Body of pancreas (tissue), 4 donors: ENCODE data around the gene UBALD2. TPM values are rescaled to one million over a fixed set of nuclear protein-coding genes. Genes with fewer than 3 reads are reported as not detected.

ENCODE experiments used
- ATAC-seq: fragments of 150-250 bp; one replicate; pipeline ENCODE4 v1.9.1; 2016
- DNase-seq, 4 donors: peaks; one replicate each; pipeline ENCODE4 v3.0.0-alpha.2; 2019
- H3K27ac ChIP-seq, 4 donors: fragments of 200-600 bp; sonication (generic); 1 replicate in 3 of 4; 2 replicates in 1 of 4; pipeline versions ENCODE4 v1.5.1 to v1.6.1; 2016 to 2019; ENCODE audit warnings: mild to moderate bottlenecking in 1 of 4, mixed read lengths in 1 of 4, moderate library complexity in 1 of 4
- H3K27me3 ChIP-seq, 2 donors: fragments of 200-600 bp; sonication (generic); one replicate each; pipeline ENCODE4 v1.6.0; 2016; ENCODE audit warnings: mild to moderate bottlenecking in 1 of 2
- H3K36me3 ChIP-seq, 2 donors: fragments of 200-600 bp; sonication (generic); replicated peaks in 1 of 2; 2 replicates each; pipeline ENCODE4 v1.5.1; 2016; ENCODE audit warnings: low read depth in 2 of 2; ENCODE audit not compliant: insufficient read depth in 1 of 2
- H3K4me1 ChIP-seq: fragments of 200-600 bp; sonication (generic); one replicate; pipeline ENCODE4 v1.6.0; 2016
- H3K4me3 ChIP-seq, 2 donors: fragments of 200-600 bp; sonication (generic); 1 replicate in 1 of 2; 2 replicates in 1 of 2; pipeline ENCODE4 v1.5.1; 2016 to 2019
- H3K9me3 ChIP-seq, 3 donors: fragments of 200-600 bp; sonication (generic); 1 replicate in 2 of 3; 2 replicates in 1 of 3; pipeline ENCODE4 v1.5.1; 2016
- CTCF ChIP-seq, 7 experiments: fragments of 450-650 bp in 4 of 7; fragments of 200-600 bp in 3 of 7; sonication (generic) in 3 of 7; IDR thresholded peaks; one replicate each; pipeline ENCODE4 v1.5.1; 2016 to 2019; ENCODE audit warnings: antibody characterized with exemption in 7 of 7
- POLR2A ChIP-seq, 3 donors: fragments of 450-650 bp; IDR thresholded peaks; one replicate each; pipeline ENCODE4 v1.6.1; 2016; ENCODE audit warnings: antibody characterized with exemption in 3 of 3, mild to moderate bottlenecking in 2 of 3
- WGBS, 2 donors: methylation state at CpG; one replicate each; pipeline ENCODE4 v1.1.5; 2017; 5-methylcytosine and 5-hydroxymethylcytosine counted together
- intact Hi-C: fragments of 100-400 bp; cut with DNase I; formaldehyde crosslinking; loops from one replicate; pipeline ENCODE4 v1.15.1; 2023
- total RNA-seq, 2 donors: library from RNA; depleted of rRNA; stranded (reverse); fragments of >200 nt; gene quantifications; one replicate each; pipeline ENCODE4 v1.1.0, GENCODE V29; 2016

The UBALD2 gene
- total RNA-seq, 2 donors from 2014 or later, result 4.2 to 7.3 TPM

GRCh38 chr17:76237859-76238313 lies 27.3 kb upstream of the UBALD2 start:
- no peak for ATAC-seq
- TF ChIP-seq CTCF (IDR thresholded peaks at IDR 0.05), result no peak
- no peak for TF ChIP-seq POLR2A (IDR thresholded peaks at IDR 0.05)
- Histone ChIP-seq H3K4me3 (no peak overlapping the region), H3K4me1 (peaks cover 21% of the 10 kb centered on the region), H3K9me3 (no peaks in the 10 kb centered on the region), H3K27ac (no peak overlapping the region), H3K36me3 (no peaks in the 10 kb centered on the region), H3K27me3 (no peaks in the 10 kb centered on the region)
- 70% methylated on average over 7 of the region's 7 CpGs for WGBS, 2 donors
- intact Hi-C loops, result no loop called here
- DNase-seq, result no peak

GRCh38 chr17:76238847-76239537 lies 26.2 kb upstream of the UBALD2 start:
- DNase-seq (no peak), ATAC-seq (no peak)
- 66 to 69% methylated on average over 11 of the region's 11 CpGs for WGBS, 2 donors
- peaks cover 31% of the 10 kb centered on the region for H3K4me1 ChIP-seq
- H3K36me3 ChIP-seq, result no peaks in the 10 kb centered on the region
- TF ChIP-seq POLR2A (IDR thresholded peaks at IDR 0.05) (no peak), CTCF (IDR thresholded peaks at IDR 0.05) (no peak)
- H3K27me3 ChIP-seq, result no peaks in the 10 kb centered on the region
- intact Hi-C loops, result no loop called here
- no peaks in the 10 kb centered on the region for H3K9me3 ChIP-seq
- no peak overlapping the region for H3K4me3 ChIP-seq
- peak overlapping the region in 1 of 4 donors; percentile 36 for H3K27ac ChIP-seq

GRCh38 chr17:76239538-76240274 lies 25.4 kb upstream of the UBALD2 start:
- Histone ChIP-seq H3K4me1 (peaks cover 33% of the 10 kb centered on the region), H3K9me3 (no peaks in the 10 kb centered on the region), H3K27ac (peak overlapping the region in 2 of 4 donors; percentile 36 to 42), H3K36me3 (no peaks in the 10 kb centered on the region), H3K27me3 (no peaks in the 10 kb centered on the region), H3K4me3 (no peak overlapping the region)
- intact Hi-C loops, result no loop called here
- TF ChIP-seq POLR2A (IDR thresholded peaks at IDR 0.05) (no peak), CTCF (IDR thresholded peaks at IDR 0.05) (no peak)
- 4 to 8% methylated on average over 1 to 70 of the region's 75 CpGs for WGBS, 2 donors
- DNase-seq (no peak), ATAC-seq (peak; percentile 25)

GRCh38 chr17:76240461-76241203 lies 24.5 kb upstream of the UBALD2 start, which contains the start of gene RNF157:
RNF157 (minus strand) TSS chr17:76240493; CDS start chr17:76240240, 253 bp downstream.
- Histone ChIP-seq H3K27ac (peak within 1 kb of the TSS in 3 of 4 donors; percentile 34 to 64 (median 61)), H3K4me3 (peak within 1 kb of the TSS; percentile 17 to 28), H3K4me1 (peaks cover 33% of the 10 kb centered on the region), H3K36me3 (no peaks in the 10 kb centered on the region), H3K27me3 (no peaks in the 10 kb centered on the region), H3K9me3 (no peaks in the 10 kb centered on the region)
- peak; percentile 52 to 74 (median 58) for DNase-seq
- 0 to 3% methylated on average over 4 to 59 of the region's 102 CpGs for WGBS, 2 donors
- TF ChIP-seq CTCF (IDR thresholded peaks at IDR 0.05), result no peak
- peak; percentile 27 to 58 (median 51) for TF ChIP-seq POLR2A (IDR thresholded peaks at IDR 0.05)
- ATAC-seq, result peak; percentile 83
- intact Hi-C loops, result no loop called here
